Right lobe of liver (tissue), 4 donors: ENCODE measurements around the gene SUSD1.

Source experiments
- POLR2A ChIP-seq: fragments of 450-650 bp; IDR thresholded peaks from one replicate; pipeline ENCODE4 v1.6.1; 2017; ENCODE audit warnings: antibody characterized with exemption, mild to moderate bottlenecking
- TF ChIP-seq, protein P1 (sequence below), 4 donors: fragments of 200-600 bp in 3 of 4; fragments of 450-650 bp in 1 of 4; IDR thresholded peaks; one replicate each; pipeline versions ENCODE4 v1.5.1 to v1.8.0; 2016 to 2022; ENCODE audit warnings: antibody characterized with exemption in 4 of 4, mild to moderate bottlenecking in 2 of 4
- donor health status: DM: no; HTN: no; CAD: no.
- donor health status: DM: no; HTN: no; CAD: no.
- donor health status: DM: no; HTN: yes; CAD: no.

DNA sequence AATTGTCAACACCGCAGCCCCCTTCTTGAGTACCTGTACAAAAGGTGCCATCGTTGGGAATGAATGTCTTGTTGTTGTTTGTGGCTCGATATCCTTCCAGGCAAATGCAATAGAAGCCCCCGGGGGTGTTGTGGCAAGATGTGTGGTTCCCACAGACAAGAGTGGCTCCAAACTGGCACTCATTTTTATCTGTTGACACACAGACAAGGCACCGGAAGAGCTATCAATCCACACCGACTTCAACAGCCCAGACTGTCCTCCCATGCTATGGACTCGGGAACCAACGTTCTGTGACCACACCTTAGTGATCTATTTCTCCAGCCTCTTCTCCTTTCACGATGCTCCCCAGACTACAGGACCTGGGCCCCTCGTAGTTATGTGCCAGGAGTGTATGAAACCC, 25.9 kb downstream of the SUSD1 start:
- TF ChIP-seq, protein P1, sequence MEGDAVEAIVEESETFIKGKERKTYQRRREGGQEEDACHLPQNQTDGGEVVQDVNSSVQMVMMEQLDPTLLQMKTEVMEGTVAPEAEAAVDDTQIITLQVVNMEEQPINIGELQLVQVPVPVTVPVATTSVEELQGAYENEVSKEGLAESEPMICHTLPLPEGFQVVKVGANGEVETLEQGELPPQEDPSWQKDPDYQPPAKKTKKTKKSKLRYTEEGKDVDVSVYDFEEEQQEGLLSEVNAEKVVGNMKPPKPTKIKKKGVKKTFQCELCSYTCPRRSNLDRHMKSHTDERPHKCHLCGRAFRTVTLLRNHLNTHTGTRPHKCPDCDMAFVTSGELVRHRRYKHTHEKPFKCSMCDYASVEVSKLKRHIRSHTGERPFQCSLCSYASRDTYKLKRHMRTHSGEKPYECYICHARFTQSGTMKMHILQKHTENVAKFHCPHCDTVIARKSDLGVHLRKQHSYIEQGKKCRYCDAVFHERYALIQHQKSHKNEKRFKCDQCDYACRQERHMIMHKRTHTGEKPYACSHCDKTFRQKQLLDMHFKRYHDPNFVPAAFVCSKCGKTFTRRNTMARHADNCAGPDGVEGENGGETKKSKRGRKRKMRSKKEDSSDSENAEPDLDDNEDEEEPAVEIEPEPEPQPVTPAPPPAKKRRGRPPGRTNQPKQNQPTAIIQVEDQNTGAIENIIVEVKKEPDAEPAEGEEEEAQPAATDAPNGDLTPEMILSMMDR (IDR thresholded peaks at IDR 0.05): no peak
- no peak for TF ChIP-seq POLR2A
